CD4-positive, alpha-beta T cell treated with Interleukin-6 for 4 hours (primary cell): ENCODE data around the gene CHRNA9.

Experiments
- DNase-seq: peaks from one replicate; pipeline ENCODE4 v3.0.0-alpha.2; 2020; ENCODE audit warnings: mixed read lengths

Gene CHRNA9

GRCh38 chr4:40347472-40347871 lies 12.3 kb downstream of the CHRNA9 start:
- DNase-seq = no peak

- DNase-seq = no peak
These were observed 12.9 kb downstream of the CHRNA9 start for GRCh38 chr4:40348000-40348399.

GRCh38 chr4:40349561-40350198 lies 14.5 kb downstream of the CHRNA9 start:
- no peak for DNase-seq

GRCh38 chr4:40350627-40351227 lies 15.6 kb downstream of the CHRNA9 start:
- DNase-seq = no peak

- no peak for DNase-seq
These were observed 19.0 kb downstream of the CHRNA9 start for GRCh38 chr4:40354158-40354557.

- no peak for DNase-seq
These were observed 20.0 kb downstream of the CHRNA9 start for GRCh38 chr4:40355131-40355530.

GRCh38 chr4:40357738-40358137 lies 22.6 kb downstream of the CHRNA9 start:
- no peak for DNase-seq

GRCh38 chr4:40361338-40361737 lies 26.2 kb downstream of the CHRNA9 start:
- no peak for DNase-seq

- no peak for DNase-seq
These were observed 28.3 kb downstream of the CHRNA9 start for GRCh38 chr4:40363382-40363920.

- DNase-seq = no peak
These were observed 28.8 kb downstream of the CHRNA9 start for GRCh38 chr4:40363945-40364344.

- no peak for DNase-seq
These were observed 30.6 kb downstream of the CHRNA9 start for GRCh38 chr4:40365766-40366165.

- no peak for DNase-seq
These were observed 32.3 kb downstream of the CHRNA9 start for GRCh38 chr4:40367451-40367850.

- no peak for DNase-seq
These were observed 34.5 kb downstream of the CHRNA9 start for GRCh38 chr4:40369437-40370274.

- DNase-seq = no peak
These were observed 37.5 kb downstream of the CHRNA9 start for GRCh38 chr4:40372651-40373050.

GRCh38 chr4:40373636-40374035 lies 38.5 kb downstream of the CHRNA9 start:
- DNase-seq = no peak

GRCh38 chr4:40375095-40375494 lies 40.0 kb downstream of the CHRNA9 start:
- no peak for DNase-seq

- no peak for DNase-seq
These were observed 40.5 kb downstream of the CHRNA9 start for GRCh38 chr4:40375620-40376019.

GRCh38 chr4:40377512-40378365 lies 42.6 kb downstream of the CHRNA9 start:
- DNase-seq = no peak

- DNase-seq = no peak
These were observed 43.5 kb downstream of the CHRNA9 start for GRCh38 chr4:40378619-40379018.

- no peak for DNase-seq
These were observed 44.1 kb downstream of the CHRNA9 start for GRCh38 chr4:40379248-40379647.

GRCh38 chr4:40380647-40381046 lies 45.5 kb downstream of the CHRNA9 start:
- no peak for DNase-seq

GRCh38 chr4:40388239-40388638 lies 53.1 kb downstream of the CHRNA9 start:
- DNase-seq = no peak

- DNase-seq = no peak
These were observed 54.9 kb downstream of the CHRNA9 start for GRCh38 chr4:40389986-40390385.
